GM23248 (cell line): ENCODE measurements around the gene NPIPB8.

Experiments
- EZH2 ChIP-seq: fragments of 200-600 bp; sonication (generic); IDR thresholded peaks from 2 replicates; pipeline ENCODE4 v1.6.1; 2018; ENCODE audit warnings: antibody characterized with exemption, mild to moderate bottlenecking; ENCODE audit not compliant: insufficient read depth, poor library complexity, severe bottlenecking
- EZH2phosphoT487 ChIP-seq: fragments of 200-600 bp; sonication (generic); IDR thresholded peaks from 2 replicates; pipeline ENCODE4 v1.6.1; 2018; ENCODE audit warnings: antibody characterized with exemption, moderate library complexity, mild to moderate bottlenecking, low read depth; ENCODE audit not compliant: insufficient read depth

GRCh38 chr16:28589069-28589468, 48.8 kb upstream of the NPIPB8 start:
- TF ChIP-seq EZH2phosphoT487 (no peak), EZH2 (no peak)
